SH-SY5Y (cell line): Measurements from ENCODE around the gene OBSCN.

Source experiments
- GATA2 ChIP-seq: IDR thresholded peaks from 2 replicates; pipeline ENCODE4 v1.6.1; 2011; ENCODE audit warnings: mild to moderate bottlenecking, low read depth, low read length
- GATA3 ChIP-seq: IDR thresholded peaks from 2 replicates; pipeline ENCODE4 v1.6.1; 2011; ENCODE audit warnings: low read depth, mild to moderate bottlenecking, low read length, moderate library complexity

The OBSCN gene

DNA sequence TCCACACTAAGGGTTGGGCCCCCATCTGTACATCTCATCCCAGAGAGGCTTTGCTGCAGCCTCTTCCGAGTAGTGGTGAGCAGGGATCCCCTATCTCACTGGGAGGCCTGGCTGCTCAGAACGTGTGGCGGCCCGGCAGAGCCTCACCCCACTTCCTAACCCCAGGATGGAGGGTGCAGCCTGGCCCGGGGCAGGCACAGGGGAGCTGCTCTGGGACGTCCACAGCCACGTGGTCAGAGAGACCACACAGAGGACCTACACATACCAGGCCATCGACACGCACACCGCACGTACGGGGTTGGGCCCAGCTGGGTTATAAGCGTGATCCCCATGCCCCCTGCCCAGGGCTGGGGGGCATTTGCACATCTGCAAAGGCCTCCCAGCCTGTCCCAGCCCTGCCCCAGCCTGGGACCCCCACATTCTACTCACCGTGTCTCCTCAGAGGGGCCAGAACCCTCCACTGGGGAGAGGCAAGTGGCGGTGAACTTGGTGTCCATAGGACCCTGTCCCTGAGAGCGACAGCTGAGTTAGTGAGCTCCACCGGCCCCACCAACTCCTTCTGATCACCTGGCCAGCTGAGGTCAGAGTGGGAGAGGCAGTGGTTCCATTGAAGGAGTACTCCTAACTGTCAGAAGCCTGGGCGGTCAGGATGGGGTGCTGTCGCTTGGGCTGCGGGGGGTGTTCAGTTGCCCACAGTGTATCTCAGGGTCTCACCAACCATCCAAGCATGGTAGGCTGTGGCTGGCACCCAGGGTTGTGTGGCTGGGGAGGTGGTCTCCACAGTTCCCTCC lies 157.6 kb downstream of the OBSCN start:
- no peak for TF ChIP-seq GATA3
- no peak for TF ChIP-seq GATA2

DNA sequence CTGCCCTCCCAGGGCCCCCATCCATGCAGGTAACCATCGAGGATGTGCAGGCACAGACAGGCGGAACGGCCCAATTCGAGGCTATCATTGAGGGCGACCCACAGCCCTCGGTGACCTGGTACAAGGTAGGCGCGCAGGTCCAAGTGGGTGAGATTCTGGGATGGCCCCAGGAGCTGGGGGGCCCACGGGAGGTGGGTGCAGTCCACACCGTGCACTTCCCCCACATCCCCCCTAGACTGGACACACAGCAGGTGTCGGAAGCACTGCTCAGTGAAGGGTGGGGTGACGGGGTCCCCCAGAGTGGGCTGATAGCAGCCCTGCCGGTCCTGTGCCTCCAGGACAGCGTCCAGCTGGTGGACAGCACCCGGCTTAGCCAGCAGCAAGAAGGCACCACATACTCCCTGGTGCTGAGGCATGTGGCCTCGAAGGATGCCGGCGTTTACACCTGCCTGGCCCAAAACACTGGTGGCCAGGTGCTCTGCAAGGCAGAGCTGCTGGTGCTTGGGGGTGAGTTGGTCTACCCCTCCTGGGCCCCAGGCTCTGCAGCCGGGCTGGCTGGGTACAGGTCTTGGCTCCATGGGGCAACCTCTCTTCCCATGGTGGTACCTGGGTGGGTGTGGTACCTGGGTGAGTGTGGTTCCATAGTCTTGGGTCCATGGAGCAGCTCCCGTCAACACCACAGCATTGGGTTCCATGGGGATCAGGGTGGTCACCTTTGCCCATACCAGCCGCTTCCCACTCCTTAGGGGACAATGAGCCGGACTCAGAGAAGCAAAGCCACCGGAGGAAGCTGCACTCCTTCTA lies 158.4 kb downstream of the OBSCN start:
- TF ChIP-seq GATA3: no peak
- no peak for TF ChIP-seq GATA2

DNA sequence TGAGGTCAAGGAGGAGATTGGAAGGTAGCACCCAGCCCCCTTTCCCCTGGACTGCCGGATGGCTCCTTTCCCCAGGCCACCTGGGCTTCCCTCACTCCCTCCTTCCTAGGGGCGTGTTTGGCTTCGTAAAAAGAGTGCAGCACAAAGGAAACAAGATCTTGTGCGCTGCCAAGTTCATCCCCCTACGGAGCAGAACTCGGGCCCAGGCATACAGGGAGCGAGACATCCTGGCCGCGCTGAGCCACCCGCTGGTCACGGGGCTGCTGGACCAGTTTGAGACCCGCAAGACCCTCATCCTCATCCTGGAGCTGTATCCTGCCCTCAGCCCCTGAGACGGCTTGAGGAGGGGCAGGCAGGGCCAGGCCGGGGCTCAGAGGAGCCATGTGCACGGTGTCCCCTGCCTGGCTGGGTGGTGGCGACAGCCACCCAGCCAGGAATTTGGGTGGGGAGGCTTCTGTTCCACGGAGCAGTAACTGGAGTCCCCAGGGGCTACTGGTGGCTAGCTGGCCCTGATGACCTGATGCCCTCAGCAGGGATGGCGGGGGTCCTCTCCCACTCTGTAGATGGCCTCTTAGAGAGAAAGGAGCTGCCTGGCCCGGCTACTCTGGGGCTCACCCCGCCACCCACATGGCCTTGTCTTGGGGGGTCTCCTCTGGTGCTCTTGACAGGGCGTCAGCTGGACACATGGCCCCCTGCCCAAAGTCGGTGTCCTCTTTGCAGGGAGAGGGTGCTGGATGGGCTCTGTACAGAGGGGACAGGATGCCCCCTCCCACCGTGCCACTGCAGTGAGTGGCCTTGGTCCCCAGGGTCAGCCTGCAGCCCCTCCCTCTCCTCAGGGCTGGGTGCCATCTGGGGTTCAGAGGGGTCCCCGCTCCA lies 159.3 kb downstream of the OBSCN start:
- TF ChIP-seq GATA2 (no peak), GATA3 (no peak)

DNA sequence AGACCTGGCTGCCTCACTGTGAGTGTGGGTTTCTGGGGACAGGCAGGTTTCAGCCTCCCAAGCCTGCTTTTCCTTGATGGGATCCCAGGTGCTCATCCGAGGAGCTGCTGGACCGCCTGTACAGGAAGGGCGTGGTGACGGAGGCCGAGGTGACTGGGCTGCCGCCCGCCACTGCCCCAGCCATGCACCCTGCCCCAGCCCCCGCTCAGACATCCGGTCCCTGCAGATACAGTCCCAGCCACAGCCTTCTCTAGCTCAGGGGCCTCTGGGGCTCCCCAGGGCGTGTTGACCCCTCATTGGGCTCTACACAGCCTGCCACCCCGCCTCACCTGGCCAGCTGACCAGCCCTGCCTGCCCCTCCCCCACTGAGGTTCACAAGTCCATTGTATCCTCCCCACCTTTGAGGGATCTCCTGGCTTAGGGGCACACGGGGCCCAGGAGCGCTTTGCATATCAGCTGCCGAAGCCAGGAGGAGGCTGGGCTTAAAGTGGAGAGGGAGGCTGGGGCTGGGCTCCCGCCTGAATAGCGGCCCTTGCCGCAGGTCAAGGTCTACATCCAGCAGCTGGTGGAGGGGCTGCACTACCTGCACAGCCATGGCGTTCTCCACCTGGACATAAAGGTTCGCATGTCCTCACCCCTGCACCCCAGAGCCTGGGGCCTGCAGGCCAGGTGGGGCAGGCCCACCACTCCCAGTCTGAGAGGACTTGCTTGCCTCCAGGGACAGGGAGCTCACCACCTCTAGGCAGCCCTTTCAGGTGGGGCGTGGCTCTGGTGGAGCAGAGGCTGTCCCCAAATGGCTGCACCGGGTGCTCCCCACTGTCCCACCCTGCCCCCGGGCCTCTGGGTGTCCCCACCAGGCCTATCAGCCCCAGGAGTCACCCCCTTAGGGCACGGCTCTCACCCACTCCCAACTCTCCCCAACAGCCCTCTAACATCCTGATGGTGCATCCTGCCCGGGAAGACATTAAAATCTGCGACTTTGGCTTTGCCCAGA lies 160.3 kb downstream of the OBSCN start:
- TF ChIP-seq GATA3: no peak

DNA sequence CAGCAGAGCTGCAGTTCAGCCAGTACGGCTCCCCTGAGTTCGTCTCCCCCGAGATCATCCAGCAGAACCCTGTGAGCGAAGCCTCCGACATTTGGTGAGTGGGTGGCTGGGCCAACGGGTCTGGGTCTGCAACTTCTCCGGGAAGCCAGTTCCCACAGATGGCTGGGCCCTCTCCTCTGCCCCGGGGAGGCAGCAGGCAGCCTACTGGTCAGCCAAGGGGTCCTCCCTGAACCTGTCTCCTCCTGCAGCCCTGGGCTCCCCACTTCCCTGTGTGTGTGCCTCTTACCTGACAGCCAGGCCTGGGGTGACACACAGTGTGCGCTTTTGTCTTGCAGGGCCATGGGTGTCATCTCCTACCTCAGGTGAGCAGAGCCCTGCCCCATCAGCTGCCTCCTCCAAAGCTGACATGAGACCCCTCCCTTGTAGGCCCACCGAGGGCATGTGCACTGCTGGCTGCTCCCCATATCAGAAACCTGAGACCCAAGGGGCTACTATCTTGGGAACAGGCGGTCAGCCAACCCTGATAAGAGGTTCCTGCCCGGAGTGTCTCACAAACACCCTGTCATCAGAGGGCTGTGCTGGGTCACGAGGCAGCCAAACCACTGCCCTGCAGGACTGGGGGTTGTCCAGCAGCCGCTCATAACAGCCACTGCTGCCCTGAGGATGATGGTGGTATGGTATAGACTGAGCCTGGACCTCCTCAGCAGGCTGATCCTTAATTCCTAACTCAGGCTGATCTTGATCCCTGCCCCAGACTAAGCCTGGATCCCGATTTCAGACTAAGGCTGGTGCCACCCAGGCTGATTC lies 161.2 kb downstream of the OBSCN start:
- TF ChIP-seq GATA3 (no peak), GATA2 (no peak)

DNA sequence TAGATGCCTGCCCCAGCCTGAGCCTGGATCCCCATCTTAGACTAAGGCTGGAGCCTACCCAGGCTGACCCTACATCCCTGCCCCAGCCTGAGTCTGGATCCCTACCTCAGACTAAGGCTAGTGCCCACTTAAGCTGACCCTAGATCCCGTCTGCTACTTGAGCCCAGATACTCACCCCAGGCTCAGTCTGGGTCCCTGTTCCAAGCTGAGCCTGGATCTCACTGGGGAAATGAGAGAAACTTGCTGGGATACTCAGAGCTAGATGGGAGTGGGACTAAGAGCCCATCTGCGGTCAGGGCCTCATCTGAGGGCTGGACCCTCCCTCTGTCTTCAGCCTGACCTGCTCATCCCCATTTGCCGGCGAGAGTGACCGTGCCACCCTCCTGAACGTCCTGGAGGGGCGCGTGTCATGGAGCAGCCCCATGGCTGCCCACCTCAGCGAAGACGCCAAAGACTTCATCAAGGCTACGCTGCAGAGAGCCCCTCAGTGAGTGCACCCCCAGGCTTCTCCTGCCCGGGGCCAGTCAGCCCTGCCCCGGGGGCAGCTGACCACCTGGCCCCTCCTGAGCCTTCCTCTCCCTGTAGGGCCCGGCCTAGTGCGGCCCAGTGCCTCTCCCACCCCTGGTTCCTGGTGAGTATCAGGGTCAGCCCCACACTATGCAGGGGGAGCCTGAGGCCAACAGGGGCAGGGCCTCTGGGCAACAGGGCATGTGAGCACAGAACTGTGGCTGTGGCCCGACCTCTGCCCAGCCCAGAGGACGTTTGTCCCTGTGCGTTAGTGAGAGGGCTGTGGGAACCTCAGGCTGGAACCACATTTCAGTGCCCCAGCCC lies 162.0 kb downstream of the OBSCN start:
- TF ChIP-seq GATA3 (no peak), GATA2 (no peak)

DNA sequence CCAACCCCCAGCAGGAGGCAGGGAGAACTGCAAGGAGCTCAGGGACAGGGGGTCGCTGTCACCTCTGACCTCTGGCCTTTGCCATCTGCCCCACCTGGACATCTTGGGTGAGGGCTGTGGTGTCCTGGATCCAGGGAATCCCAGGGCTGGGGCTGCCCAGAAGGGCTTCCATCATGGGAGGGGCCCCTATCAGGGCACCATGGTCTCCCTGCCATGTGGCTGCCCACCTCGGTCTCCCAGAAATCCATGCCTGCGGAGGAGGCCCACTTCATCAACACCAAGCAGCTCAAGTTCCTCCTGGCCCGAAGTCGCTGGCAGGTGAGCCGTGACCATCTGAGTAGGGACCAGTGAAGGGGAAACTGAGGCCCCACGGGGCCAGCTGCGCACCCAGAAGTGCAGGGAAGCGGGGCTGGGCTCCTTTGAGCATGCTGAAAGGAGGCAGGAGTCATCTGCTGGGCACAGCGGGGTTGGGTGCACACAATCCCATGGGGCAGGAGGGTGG lies 162.6 kb downstream of the OBSCN start:
- TF ChIP-seq GATA3 (no peak), GATA2 (no peak)

DNA sequence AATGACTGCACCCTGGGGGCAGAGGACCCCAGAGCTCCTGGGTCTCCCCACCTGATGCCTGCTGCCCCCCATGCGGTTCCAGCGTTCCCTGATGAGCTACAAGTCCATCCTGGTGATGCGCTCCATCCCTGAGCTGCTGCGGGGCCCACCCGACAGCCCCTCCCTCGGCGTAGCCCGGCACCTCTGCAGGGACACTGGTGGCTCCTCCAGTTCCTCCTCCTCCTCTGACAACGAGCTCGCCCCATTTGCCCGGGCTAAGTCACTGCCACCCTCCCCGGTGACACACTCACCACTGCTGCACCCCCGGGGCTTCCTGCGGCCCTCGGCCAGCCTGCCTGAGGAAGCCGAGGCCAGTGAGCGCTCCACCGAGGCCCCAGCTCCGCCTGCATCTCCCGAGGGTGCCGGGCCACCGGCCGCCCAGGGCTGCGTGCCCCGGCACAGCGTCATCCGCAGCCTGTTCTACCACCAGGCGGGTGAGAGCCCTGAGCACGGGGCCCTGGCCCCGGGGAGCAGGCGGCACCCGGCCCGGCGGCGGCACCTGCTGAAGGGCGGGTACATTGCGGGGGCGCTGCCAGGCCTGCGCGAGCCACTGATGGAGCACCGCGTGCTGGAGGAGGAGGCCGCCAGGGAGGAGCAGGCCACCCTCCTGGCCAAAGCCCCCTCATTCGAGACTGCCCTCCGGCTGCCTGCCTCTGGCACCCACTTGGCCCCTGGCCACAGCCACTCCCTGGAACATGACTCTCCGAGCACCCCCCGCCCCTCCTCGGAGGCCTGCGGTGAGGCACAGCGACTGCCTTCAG lies 163.3 kb downstream of the OBSCN start:
- TF ChIP-seq GATA3 (no peak), GATA2 (no peak)

DNA sequence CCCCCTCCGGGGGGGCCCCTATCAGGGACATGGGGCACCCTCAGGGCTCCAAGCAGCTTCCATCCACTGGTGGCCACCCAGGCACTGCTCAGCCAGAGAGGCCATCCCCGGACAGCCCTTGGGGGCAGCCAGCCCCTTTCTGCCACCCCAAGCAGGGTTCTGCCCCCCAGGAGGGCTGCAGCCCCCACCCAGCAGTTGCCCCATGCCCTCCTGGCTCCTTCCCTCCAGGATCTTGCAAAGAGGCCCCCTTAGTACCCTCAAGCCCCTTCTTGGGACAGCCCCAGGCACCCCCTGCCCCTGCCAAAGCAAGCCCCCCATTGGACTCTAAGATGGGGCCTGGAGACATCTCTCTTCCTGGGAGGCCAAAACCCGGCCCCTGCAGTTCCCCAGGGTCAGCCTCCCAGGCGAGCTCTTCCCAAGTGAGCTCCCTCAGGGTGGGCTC lies 163.9 kb downstream of the OBSCN start:
- TF ChIP-seq GATA2: no peak
- TF ChIP-seq GATA3: no peak

DNA sequence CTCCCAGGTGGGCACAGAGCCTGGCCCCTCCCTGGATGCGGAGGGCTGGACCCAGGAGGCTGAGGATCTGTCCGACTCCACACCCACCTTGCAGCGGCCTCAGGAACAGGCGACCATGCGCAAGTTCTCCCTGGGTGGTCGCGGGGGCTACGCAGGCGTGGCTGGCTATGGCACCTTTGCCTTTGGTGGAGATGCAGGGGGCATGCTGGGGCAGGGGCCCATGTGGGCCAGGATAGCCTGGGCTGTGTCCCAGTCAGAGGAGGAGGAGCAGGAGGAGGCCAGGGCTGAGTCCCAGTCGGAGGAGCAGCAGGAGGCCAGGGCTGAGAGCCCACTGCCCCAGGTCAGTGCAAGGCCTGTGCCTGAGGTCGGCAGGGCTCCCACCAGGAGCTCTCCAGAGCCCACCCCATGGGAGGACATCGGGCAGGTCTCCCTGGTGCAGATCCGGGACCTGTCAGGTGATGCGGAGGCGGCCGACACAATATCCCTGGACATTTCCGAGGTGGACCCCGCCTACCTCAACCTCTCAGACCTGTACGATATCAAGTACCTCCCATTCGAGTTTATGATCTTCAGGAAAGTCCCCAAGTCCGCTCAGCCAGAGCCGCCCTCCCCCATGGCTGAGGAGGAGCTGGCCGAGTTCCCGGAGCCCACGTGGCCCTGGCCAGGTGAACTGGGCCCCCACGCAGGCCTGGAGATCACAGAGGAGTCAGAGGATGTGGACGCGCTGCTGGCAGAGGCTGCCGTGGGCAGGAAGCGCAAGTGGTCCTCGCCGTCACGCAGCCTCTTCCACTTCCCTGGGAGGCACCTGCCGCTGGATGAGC lies 164.5 kb downstream of the OBSCN start:
- TF ChIP-seq GATA2 (no peak), GATA3 (no peak)
